ENCODE measurements around the gene CCDC82. TPM values are rescaled to one million over a fixed set of nuclear protein-coding genes. Genes with fewer than 3 reads are reported as not detected.

Gene CCDC82
- total RNA-seq, 2 donors from 2014 or later = 18.9 to 44.8 TPM

DNA sequence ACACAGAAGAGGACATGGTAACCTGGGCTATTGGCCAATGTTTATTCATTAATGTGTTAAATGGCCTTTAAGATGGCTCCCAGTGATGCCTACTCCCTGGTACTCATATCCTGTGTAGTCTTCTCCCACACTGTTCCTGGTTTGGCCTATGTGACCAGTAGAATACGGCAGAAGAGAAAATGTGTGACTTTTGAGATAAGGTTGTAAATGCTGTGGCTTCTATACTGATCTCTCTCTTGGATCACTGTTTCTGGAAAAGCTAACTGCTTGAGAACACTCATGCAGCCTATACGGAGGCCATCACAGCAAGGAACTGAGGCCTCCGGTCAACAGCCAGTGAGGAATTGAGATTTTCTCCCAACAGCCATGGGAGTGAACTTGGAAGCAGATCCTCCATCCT lies 70.9 kb downstream of the CCDC82 start:
- Histone ChIP-seq H3K9me3 (no peaks in the 10 kb centered on the region), H3K4me1 (peaks cover 11% of the 10 kb centered on the region), H3K4me3 (no peak overlapping the region), H3K27me3 (no peaks in the 10 kb centered on the region), H3K36me3 (replicated peaks in 1 of 2; ENCODE audit: insufficient read depth in 1 of 2, low read depth in 2 of 2) (no peaks in the 10 kb centered on the region), H3K27ac (no peak overlapping the region)
- intact Hi-C loops (cut with DNase I) = no loop called here
- ATAC-seq (no peak), DNase-seq (no peak)
- WGBS, 2 donors = 75 to 94% methylated on average over 2 to 3 of the region's 3 CpGs
- TF ChIP-seq, protein P1, sequence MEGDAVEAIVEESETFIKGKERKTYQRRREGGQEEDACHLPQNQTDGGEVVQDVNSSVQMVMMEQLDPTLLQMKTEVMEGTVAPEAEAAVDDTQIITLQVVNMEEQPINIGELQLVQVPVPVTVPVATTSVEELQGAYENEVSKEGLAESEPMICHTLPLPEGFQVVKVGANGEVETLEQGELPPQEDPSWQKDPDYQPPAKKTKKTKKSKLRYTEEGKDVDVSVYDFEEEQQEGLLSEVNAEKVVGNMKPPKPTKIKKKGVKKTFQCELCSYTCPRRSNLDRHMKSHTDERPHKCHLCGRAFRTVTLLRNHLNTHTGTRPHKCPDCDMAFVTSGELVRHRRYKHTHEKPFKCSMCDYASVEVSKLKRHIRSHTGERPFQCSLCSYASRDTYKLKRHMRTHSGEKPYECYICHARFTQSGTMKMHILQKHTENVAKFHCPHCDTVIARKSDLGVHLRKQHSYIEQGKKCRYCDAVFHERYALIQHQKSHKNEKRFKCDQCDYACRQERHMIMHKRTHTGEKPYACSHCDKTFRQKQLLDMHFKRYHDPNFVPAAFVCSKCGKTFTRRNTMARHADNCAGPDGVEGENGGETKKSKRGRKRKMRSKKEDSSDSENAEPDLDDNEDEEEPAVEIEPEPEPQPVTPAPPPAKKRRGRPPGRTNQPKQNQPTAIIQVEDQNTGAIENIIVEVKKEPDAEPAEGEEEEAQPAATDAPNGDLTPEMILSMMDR (IDR thresholded peaks at IDR 0.05) = no peak
- TF ChIP-seq POLR2A (IDR thresholded peaks at IDR 0.05) = no peak

DNA sequence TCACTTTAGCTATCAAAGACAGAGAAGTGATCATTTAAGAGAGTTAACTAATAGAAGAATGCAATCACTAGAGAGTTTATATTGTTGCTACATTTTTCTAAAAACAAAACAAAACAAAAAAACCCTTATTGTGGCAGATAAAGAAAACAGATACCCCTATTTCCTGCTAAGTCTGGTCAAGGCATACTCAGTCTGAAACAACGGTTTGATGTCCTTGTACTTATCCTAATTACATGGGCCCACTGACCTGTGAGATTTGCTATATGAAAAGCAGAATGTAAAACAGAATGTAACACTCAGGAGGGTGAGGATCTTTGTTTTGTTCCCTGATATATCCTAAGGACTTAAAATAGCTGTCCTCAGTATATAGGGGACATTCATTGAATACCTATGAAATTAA lies 71.3 kb downstream of the CCDC82 start:
- peaks cover 15% of the 10 kb centered on the region for H3K4me1 ChIP-seq
- TF ChIP-seq, protein P1 (IDR thresholded peaks at IDR 0.05) = no peak
- no peak for TF ChIP-seq POLR2A (IDR thresholded peaks at IDR 0.05)
- H3K9me3 ChIP-seq = no peaks in the 10 kb centered on the region
- WGBS, 2 donors = 69 to 71% methylated on average over 1 of the region's 1 CpG
- DNase-seq (no peak), ATAC-seq (no peak)
- no peak overlapping the region for H3K4me3 ChIP-seq
- no peak overlapping the region for H3K27ac ChIP-seq
- intact Hi-C loops (cut with DNase I) = no loop called here
- H3K27me3 ChIP-seq = no peaks in the 10 kb centered on the region
- H3K36me3 ChIP-seq (replicated peaks in 1 of 2; ENCODE audit: insufficient read depth in 1 of 2, low read depth in 2 of 2) = no peaks in the 10 kb centered on the region

DNA sequence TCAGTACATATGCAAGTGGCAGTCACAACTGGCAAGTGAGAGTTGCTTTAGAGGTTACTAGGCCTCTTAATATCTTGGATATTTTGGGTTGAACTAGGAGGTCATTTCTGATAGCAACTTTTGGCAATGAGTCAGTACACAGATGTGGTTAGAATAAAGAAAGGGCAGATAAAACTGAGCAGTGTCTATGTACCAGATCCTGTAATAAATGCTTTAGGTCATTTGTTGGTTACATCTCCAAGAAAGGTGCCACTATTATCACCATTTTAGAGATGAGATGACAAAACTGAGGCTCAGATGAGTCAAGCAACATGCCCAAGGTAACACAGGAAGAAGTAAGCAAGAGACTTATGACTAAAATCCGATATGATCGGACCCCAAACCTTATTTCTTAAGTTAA lies 71.7 kb downstream of the CCDC82 start:
- peak overlapping the region in 1 of 4 donors; percentile 12 for H3K27ac ChIP-seq
- peaks cover 15% of the 10 kb centered on the region for H3K4me1 ChIP-seq

DNA sequence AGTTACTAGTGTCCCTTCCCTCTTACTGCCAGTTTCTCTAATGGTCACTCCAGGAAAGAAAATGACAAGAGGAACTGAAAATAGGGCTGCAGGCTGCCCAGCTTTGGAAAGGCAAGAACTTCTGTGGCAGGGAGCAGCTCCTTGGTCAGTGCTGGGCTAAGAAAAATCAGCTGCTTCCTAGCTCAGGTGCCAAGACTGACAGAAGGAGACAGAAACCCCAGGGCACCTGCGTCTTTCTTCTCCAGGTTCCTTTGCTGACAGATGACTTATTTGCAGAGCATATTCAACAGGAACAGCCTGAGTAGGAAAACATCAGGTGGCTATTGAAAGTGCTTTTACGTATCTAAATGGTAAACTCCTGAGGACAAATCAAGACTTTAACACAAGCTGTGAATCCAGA lies 72.1 kb downstream of the CCDC82 start:
- no peak for TF ChIP-seq POLR2A (IDR thresholded peaks at IDR 0.05)
- Histone ChIP-seq H3K27ac (peak overlapping the region in 1 of 4 donors; percentile 12), H3K9me3 (no peaks in the 10 kb centered on the region), H3K36me3 (replicated peaks in 1 of 2; ENCODE audit: insufficient read depth in 1 of 2, low read depth in 2 of 2) (no peaks in the 10 kb centered on the region), H3K4me1 (peaks cover 15% of the 10 kb centered on the region), H3K4me3 (no peak overlapping the region), H3K27me3 (no peaks in the 10 kb centered on the region)
- DNase-seq (no peak), ATAC-seq (no peak)
- 54 to 66% methylated on average over 2 of the region's 2 CpGs for WGBS, 2 donors
- intact Hi-C loops (cut with DNase I) = no loop called here

More for the DNA sequence above, 71.7 kb downstream of the CCDC82 start:
- intact Hi-C loops (cut with DNase I) = no loop called here
- Histone ChIP-seq H3K4me3 (no peak overlapping the region), H3K27me3 (no peaks in the 10 kb centered on the region), H3K9me3 (no peaks in the 10 kb centered on the region), H3K36me3 (replicated peaks in 1 of 2; ENCODE audit: insufficient read depth in 1 of 2, low read depth in 2 of 2) (no peaks in the 10 kb centered on the region)
- DNase-seq (no peak), ATAC-seq (no peak)
- 69 to 83% methylated on average over 2 of the region's 2 CpGs for WGBS, 2 donors
- TF ChIP-seq, protein P1 (IDR thresholded peaks at IDR 0.05) = no peak
- TF ChIP-seq POLR2A (IDR thresholded peaks at IDR 0.05) = no peak

DNA sequence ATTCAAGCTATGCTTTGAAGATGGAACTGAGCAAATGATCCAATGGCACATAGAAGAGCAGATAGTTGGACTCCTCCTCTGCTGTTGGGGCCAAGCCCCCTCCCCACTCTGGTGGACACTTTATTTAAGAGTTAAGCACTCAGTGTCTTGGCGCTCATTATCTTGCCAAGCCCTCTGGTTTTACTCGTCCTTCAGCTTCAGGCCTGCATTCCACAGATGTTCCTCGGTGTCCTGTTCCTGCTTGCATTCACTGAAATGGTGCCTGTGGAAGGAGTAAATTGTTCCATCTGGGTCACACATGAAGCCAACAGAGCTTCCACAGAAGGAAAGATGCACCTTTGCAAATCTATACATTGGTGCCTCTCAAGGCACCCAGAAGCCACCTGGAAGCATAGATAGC lies 72.8 kb downstream of the CCDC82 start:
- Histone ChIP-seq H3K9me3 (no peaks in the 10 kb centered on the region), H3K27me3 (no peaks in the 10 kb centered on the region), H3K27ac (no peak overlapping the region), H3K36me3 (replicated peaks in 1 of 2; ENCODE audit: insufficient read depth in 1 of 2, low read depth in 2 of 2) (no peaks in the 10 kb centered on the region), H3K4me1 (peaks cover 16% of the 10 kb centered on the region), H3K4me3 (no peak overlapping the region)
- no peak for ATAC-seq
- intact Hi-C loops (cut with DNase I) = no loop called here
- 65 to 74% methylated on average over 3 of the region's 3 CpGs for WGBS, 2 donors
- TF ChIP-seq POLR2A (IDR thresholded peaks at IDR 0.05) = no peak
- DNase-seq = no peak

DNA sequence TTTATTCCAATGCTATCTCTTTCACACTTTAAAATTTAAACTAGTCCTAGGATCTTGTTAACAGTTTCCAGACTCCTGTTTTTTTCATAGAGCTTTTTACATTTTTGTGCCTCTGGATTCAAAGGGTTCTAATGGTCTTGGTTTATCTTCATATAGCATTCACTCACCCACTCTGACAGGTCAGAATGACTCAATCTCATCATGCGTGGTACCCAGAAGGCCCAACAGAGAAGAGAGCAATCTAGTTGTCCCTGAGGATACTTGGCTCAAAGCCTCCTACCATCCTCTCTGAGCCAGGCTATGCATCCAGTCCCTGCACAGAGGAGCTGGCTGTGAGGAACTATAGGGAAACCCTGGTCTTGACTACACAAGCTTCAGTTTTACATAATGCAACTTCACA lies 74.2 kb downstream of the CCDC82 start:
- H3K4me3 ChIP-seq = no peak overlapping the region
- H3K27ac ChIP-seq = peak overlapping the region in 1 of 4 donors; percentile 70
- no peaks in the 10 kb centered on the region for H3K27me3 ChIP-seq
- H3K9me3 ChIP-seq = no peaks in the 10 kb centered on the region
- 65 to 67% methylated on average over 1 of the region's 1 CpG for WGBS, 2 donors
- DNase-seq (no peak), ATAC-seq (no peak)
- intact Hi-C loops (cut with DNase I) = no loop called here
- peaks cover 30% of the 10 kb centered on the region for H3K4me1 ChIP-seq
- TF ChIP-seq, protein P1 (IDR thresholded peaks at IDR 0.05) = no peak
- TF ChIP-seq POLR2A (IDR thresholded peaks at IDR 0.05) = no peak
- no peaks in the 10 kb centered on the region for H3K36me3 ChIP-seq (replicated peaks in 1 of 2; ENCODE audit: insufficient read depth in 1 of 2, low read depth in 2 of 2)

All from body of pancreas (tissue), 4 donors.